ENCODE measurements around the gene GRIA1. TPM values are rescaled to one million over a fixed set of nuclear protein-coding genes. Genes with fewer than 3 reads are reported as not detected.

Gene GRIA1
- total RNA-seq, 1 donor = 1.1 TPM

DNA sequence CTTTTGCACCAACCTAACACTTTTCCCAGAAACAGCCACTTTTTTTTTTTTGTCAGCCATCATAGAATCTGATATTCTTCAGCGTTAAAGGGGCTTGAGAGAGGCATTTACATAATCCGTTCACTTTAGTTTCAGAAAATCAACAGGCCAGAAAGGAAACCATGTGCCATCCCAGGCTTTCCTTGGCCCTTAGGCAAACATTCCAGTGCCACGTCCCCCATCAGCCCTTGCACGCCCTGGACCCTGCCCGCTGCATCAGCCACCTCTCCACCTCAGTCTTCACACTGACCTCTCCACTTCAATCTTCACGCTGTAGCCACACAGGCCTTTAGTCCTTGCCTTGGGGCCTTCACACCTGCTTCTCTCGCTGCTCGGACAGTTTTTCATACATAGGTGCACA is 123.2 kb downstream of the GRIA1 start:
- Histone ChIP-seq H2AFZ (ENCODE audit: low read length) (no peak overlapping the region), H3K9me3 (ENCODE audit: low read depth, low read length) (no peaks in the 10 kb centered on the region), H3K4me3 (ENCODE audit: insufficient read depth, low read length) (no peak overlapping the region), H3K79me2 (ENCODE audit: insufficient read depth, low read length) (no peaks in the 10 kb centered on the region), H3K4me1 (ENCODE audit: insufficient read depth, low read length) (peaks cover 14% of the 10 kb centered on the region), H3K36me3 (ENCODE audit: insufficient read depth, low read length) (no peaks in the 10 kb centered on the region), H3K4me2 (ENCODE audit: insufficient read depth, low read length) (no peak overlapping the region), H4K20me1 (ENCODE audit: insufficient read depth, low read length) (no peaks in the 10 kb centered on the region), H3K27me3 (ENCODE audit: insufficient read depth, low read length) (no peaks in the 10 kb centered on the region), H3K27ac (ENCODE audit: low read depth, low read length) (no peak overlapping the region)
- TF ChIP-seq, protein P1, sequence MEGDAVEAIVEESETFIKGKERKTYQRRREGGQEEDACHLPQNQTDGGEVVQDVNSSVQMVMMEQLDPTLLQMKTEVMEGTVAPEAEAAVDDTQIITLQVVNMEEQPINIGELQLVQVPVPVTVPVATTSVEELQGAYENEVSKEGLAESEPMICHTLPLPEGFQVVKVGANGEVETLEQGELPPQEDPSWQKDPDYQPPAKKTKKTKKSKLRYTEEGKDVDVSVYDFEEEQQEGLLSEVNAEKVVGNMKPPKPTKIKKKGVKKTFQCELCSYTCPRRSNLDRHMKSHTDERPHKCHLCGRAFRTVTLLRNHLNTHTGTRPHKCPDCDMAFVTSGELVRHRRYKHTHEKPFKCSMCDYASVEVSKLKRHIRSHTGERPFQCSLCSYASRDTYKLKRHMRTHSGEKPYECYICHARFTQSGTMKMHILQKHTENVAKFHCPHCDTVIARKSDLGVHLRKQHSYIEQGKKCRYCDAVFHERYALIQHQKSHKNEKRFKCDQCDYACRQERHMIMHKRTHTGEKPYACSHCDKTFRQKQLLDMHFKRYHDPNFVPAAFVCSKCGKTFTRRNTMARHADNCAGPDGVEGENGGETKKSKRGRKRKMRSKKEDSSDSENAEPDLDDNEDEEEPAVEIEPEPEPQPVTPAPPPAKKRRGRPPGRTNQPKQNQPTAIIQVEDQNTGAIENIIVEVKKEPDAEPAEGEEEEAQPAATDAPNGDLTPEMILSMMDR (IDR thresholded peaks at IDR 0.05; ENCODE audit: extremely low read depth, low read depth, low read length) = no peak
- no peak for DNase-seq (ENCODE audit: insufficient read length, low spot score, missing footprints)

DNA sequence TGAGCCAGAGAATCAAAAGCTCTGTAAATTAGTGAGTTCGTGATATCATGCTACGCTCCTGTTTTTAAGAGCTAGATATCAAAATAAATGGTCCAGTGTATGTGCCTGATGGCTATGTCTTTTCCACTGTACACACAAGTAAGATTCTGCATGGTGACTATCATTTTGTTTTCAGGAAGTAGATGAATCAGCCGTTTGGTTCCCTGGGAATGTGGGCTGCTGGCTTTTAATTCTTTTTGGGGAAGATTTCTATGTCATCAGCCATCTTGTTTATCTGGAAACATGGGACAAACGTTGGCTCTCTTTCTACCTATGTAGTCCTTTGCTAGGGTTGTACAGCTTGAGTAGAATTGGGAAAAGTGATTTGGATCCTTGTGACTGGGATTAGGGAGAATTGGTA is 126.7 kb downstream of the GRIA1 start:
- H3K4me2 ChIP-seq (ENCODE audit: insufficient read depth, low read length) = no peak overlapping the region
- H3K4me1 ChIP-seq (ENCODE audit: insufficient read depth, low read length) = peaks cover 26% of the 10 kb centered on the region
- no peaks in the 10 kb centered on the region for H3K27me3 ChIP-seq (ENCODE audit: insufficient read depth, low read length)
- TF ChIP-seq, protein P1 (IDR thresholded peaks at IDR 0.05; ENCODE audit: extremely low read depth, low read depth, low read length) = no peak
- no peaks in the 10 kb centered on the region for H3K36me3 ChIP-seq (ENCODE audit: insufficient read depth, low read length)
- no peaks in the 10 kb centered on the region for H4K20me1 ChIP-seq (ENCODE audit: insufficient read depth, low read length)
- DNase-seq (ENCODE audit: insufficient read length, low spot score, missing footprints) = no peak
- H3K79me2 ChIP-seq (ENCODE audit: insufficient read depth, low read length) = no peaks in the 10 kb centered on the region
- no peak overlapping the region for H3K4me3 ChIP-seq (ENCODE audit: insufficient read depth, low read length)
- peak overlapping the region; percentile 80 for H2AFZ ChIP-seq (ENCODE audit: low read length)
- peak overlapping the region; percentile 61 for H3K27ac ChIP-seq (ENCODE audit: low read depth, low read length)
- H3K9me3 ChIP-seq (ENCODE audit: low read depth, low read length) = no peaks in the 10 kb centered on the region

DNA sequence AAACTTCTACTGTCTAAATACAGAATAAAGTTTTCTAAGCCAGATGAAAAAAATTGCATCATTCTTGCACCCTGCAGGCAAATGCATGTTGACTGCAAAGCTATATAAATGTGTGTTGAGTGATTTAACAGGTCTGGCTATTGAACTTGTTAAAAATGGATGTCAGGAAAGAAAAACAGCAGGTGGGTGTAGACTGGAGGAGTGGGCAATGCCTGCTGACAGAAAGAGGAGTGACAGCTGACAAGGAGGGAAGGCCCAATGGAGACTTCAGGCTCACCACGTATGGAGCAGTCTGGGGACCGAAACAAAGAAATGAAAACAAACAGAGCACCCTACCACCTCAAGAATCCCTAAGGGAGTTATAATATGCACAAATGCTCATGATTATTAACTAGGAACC is 127.8 kb downstream of the GRIA1 start:
- Histone ChIP-seq H2AFZ (ENCODE audit: low read length) (no peak overlapping the region), H3K79me2 (ENCODE audit: insufficient read depth, low read length) (no peaks in the 10 kb centered on the region), H3K36me3 (ENCODE audit: insufficient read depth, low read length) (no peaks in the 10 kb centered on the region), H3K4me2 (ENCODE audit: insufficient read depth, low read length) (no peak overlapping the region), H3K4me1 (ENCODE audit: insufficient read depth, low read length) (peaks cover 23% of the 10 kb centered on the region), H3K27me3 (ENCODE audit: insufficient read depth, low read length) (no peaks in the 10 kb centered on the region), H4K20me1 (ENCODE audit: insufficient read depth, low read length) (no peaks in the 10 kb centered on the region), H3K4me3 (ENCODE audit: insufficient read depth, low read length) (no peak overlapping the region), H3K9me3 (ENCODE audit: low read depth, low read length) (no peaks in the 10 kb centered on the region), H3K27ac (ENCODE audit: low read depth, low read length) (no peak overlapping the region)
- no peak for DNase-seq (ENCODE audit: insufficient read length, low spot score, missing footprints)
- TF ChIP-seq, protein P1 (IDR thresholded peaks at IDR 0.05; ENCODE audit: extremely low read depth, low read depth, low read length) = no peak

DNA sequence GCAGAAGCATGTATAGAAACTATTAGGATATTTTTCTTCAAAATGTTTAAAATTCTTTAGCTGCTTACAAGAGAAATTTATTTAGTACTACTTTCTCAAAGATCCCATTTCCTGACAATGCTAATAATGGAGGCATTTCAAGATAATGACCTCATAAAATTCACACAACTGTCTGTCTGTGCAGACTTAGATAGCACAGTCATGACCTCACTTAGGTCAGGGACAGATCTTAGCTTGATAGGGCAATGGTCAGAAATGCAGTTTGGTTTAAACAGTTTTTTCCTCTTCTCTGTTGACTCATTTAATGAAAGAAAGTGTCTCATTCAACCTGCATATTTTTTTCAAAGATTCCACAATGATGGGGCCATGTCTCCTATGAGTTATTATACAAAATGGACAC is 128.4 kb downstream of the GRIA1 start:
- Histone ChIP-seq H3K36me3 (ENCODE audit: insufficient read depth, low read length) (no peaks in the 10 kb centered on the region), H2AFZ (ENCODE audit: low read length) (no peak overlapping the region), H4K20me1 (ENCODE audit: insufficient read depth, low read length) (no peaks in the 10 kb centered on the region), H3K4me2 (ENCODE audit: insufficient read depth, low read length) (no peak overlapping the region), H3K79me2 (ENCODE audit: insufficient read depth, low read length) (no peaks in the 10 kb centered on the region), H3K27me3 (ENCODE audit: insufficient read depth, low read length) (no peaks in the 10 kb centered on the region), H3K27ac (ENCODE audit: low read depth, low read length) (peak overlapping the region; percentile 47), H3K9me3 (ENCODE audit: low read depth, low read length) (no peaks in the 10 kb centered on the region), H3K4me3 (ENCODE audit: insufficient read depth, low read length) (no peak overlapping the region), H3K4me1 (ENCODE audit: insufficient read depth, low read length) (peaks cover 27% of the 10 kb centered on the region)
- TF ChIP-seq, protein P1 (IDR thresholded peaks at IDR 0.05; ENCODE audit: extremely low read depth, low read depth, low read length) = no peak
- no peak for DNase-seq (ENCODE audit: insufficient read length, low spot score, missing footprints)

Data from osteoblast (primary cell).